Natural killer cell (primary cell): ENCODE data around the gene MED20. TPM values are rescaled to one million over a fixed set of nuclear protein-coding genes. Genes with fewer than 3 reads are reported as not detected.

Source experiments
- ATAC-seq, 3 donors: fragments of 150-1000 bp in 2 of 3; fragments of 200-7000 bp in 1 of 3; cut with Tn5 transposase; 1 replicate in 1 of 3; 2 replicates in 2 of 3; pipeline ENCODE4 v1.10.0; 2021; ENCODE audit warnings: mild to moderate bottlenecking in 2 of 3, moderate library complexity in 2 of 3
- DNase-seq, 2 donors: peaks; one replicate each; pipeline versions ENCODE4 v3.0.0 to v3.0.0-alpha.2; 2013 to 2021; ENCODE audit warnings: mixed read lengths in 1 of 2
- H3K27ac ChIP-seq: one replicate; pipeline ENCODE4 v1.5.1; 2013; ENCODE audit warnings: mild to moderate bottlenecking, low read length
- H3K27me3 ChIP-seq: one replicate; pipeline ENCODE4 v1.6.1; 2013; ENCODE audit warnings: low read length; ENCODE audit not compliant: control insufficient read depth, insufficient read depth
- H3K36me3 ChIP-seq: one replicate; pipeline ENCODE4 v1.6.1; 2013; ENCODE audit warnings: low read length; ENCODE audit not compliant: control insufficient read depth, insufficient read depth
- H3K4me1 ChIP-seq: one replicate; pipeline ENCODE4 v1.6.1; 2013; ENCODE audit warnings: low read length; ENCODE audit not compliant: control insufficient read depth, insufficient read depth
- H3K4me3 ChIP-seq: one replicate; pipeline ENCODE4 v1.5.1; 2013; ENCODE audit warnings: low read length
- H3K9me3 ChIP-seq: one replicate; pipeline ENCODE4 v1.6.1; 2013; ENCODE audit warnings: low read length; ENCODE audit not compliant: control insufficient read depth, insufficient read depth
- H3K27ac Mint-ChIP-seq, 2 donors: one replicate each; pipeline ENCODE4 v1.8.0; 2022; ENCODE audit warnings: mild to moderate bottlenecking in 2 of 2, mixed read lengths in 2 of 2, moderate library complexity in 1 of 2
- H3K27me3 Mint-ChIP-seq, 2 donors: one replicate each; pipeline ENCODE4 v1.8.0; 2022; ENCODE audit warnings: low read depth in 2 of 2, mixed read lengths in 2 of 2
- H3K36me3 Mint-ChIP-seq: one replicate; pipeline ENCODE4 v1.8.0; 2022; ENCODE audit warnings: mixed read lengths
- H3K4me1 Mint-ChIP-seq, 2 donors: one replicate each; pipeline ENCODE4 v1.8.0; 2022; ENCODE audit warnings: mixed read lengths in 2 of 2
- H3K4me3 Mint-ChIP-seq: one replicate; pipeline ENCODE4 v1.8.0; 2022; ENCODE audit warnings: mild to moderate bottlenecking, moderate library complexity, mixed read lengths
- H3K9me3 Mint-ChIP-seq, 2 donors: one replicate each; pipeline ENCODE4 v1.8.0; 2022; ENCODE audit warnings: mixed read lengths in 2 of 2
- WGBS: methylation state at CpG from one replicate; pipeline ENCODE4 v1.1.7; 2013; ENCODE audit warnings: missing lambda C conversion rate; ENCODE audit not compliant: insufficient coverage; 5-methylcytosine and 5-hydroxymethylcytosine counted together
- intact Hi-C: fragments of 100-400 bp; cut with micrococcal nuclease; formaldehyde crosslinking; loops from one replicate; pipeline ENCODE4 v1.14.2; 2022
- total RNA-seq, 4 donors: library from RNA; stranded (reverse); fragments of 120-200 nt in 1 of 4; gene quantifications; one replicate each; pipeline versions ENCODE4 v1.2.3 to v1.2.4, GENCODE V29; 2013 to 2022
- TF ChIP-seq, protein P1 (sequence below): fragments of 200-600 bp; IDR thresholded peaks from one replicate; pipeline ENCODE4 v1.8.0; 2022; ENCODE audit warnings: antibody characterized with exemption

The MED20 gene
- total RNA-seq, 3 donors from 2014 or later (not counting 1 experiment from before 2014, with no cell fraction given), result 6.4 to 15.2 (median 15.0) TPM

DNA sequence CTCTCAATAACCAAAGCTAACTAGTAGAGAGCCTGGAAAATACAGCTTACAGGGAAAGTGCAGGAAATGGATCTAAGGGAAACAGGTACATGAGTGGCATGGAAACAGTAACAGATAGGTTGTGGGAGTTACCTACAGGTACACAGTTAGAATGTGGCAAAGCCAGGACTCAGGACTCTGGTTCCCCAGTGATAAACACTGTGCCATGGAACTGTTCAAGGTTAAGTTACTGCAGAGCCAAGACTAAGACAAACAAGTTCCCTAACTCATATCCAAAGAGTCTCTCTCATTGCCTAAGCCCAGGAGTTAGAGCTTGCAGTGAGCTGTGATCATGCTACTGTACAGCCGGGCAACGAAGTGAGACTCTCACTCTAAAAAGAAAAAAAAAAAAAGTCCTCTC lies 6.6 kb downstream of the MED20 start:
- intact Hi-C loops, result no loop called here
- H3K4me3 ChIP-seq, result no peak overlapping the region
- H3K4me3 Mint-ChIP-seq, result no peak overlapping the region
- no peaks in the 10 kb centered on the region for H3K27me3 ChIP-seq
- H3K36me3 ChIP-seq, result peaks cover 29% of the 10 kb centered on the region
- TF ChIP-seq, protein P1, sequence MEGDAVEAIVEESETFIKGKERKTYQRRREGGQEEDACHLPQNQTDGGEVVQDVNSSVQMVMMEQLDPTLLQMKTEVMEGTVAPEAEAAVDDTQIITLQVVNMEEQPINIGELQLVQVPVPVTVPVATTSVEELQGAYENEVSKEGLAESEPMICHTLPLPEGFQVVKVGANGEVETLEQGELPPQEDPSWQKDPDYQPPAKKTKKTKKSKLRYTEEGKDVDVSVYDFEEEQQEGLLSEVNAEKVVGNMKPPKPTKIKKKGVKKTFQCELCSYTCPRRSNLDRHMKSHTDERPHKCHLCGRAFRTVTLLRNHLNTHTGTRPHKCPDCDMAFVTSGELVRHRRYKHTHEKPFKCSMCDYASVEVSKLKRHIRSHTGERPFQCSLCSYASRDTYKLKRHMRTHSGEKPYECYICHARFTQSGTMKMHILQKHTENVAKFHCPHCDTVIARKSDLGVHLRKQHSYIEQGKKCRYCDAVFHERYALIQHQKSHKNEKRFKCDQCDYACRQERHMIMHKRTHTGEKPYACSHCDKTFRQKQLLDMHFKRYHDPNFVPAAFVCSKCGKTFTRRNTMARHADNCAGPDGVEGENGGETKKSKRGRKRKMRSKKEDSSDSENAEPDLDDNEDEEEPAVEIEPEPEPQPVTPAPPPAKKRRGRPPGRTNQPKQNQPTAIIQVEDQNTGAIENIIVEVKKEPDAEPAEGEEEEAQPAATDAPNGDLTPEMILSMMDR, result no peak
- H3K4me1 ChIP-seq, result peaks cover 2% of the 10 kb centered on the region
- H3K27ac ChIP-seq, result no peak overlapping the region
- no peaks in the 10 kb centered on the region for H3K36me3 Mint-ChIP-seq
- H3K9me3 Mint-ChIP-seq, result no peaks in the 10 kb centered on the region
- no peak overlapping the region for H3K27ac Mint-ChIP-seq
- no peaks in the 10 kb centered on the region for H3K27me3 Mint-ChIP-seq
- peaks cover 13 to 30% of the 10 kb centered on the region in 2 donors for H3K4me1 Mint-ChIP-seq
- no peaks in the 10 kb centered on the region for H3K9me3 ChIP-seq
- 100% methylated on average over 2 of the region's 2 CpGs for whole genome bisulfite sequencing
- ATAC-seq (no peak), DNase-seq (no peak)

DNA sequence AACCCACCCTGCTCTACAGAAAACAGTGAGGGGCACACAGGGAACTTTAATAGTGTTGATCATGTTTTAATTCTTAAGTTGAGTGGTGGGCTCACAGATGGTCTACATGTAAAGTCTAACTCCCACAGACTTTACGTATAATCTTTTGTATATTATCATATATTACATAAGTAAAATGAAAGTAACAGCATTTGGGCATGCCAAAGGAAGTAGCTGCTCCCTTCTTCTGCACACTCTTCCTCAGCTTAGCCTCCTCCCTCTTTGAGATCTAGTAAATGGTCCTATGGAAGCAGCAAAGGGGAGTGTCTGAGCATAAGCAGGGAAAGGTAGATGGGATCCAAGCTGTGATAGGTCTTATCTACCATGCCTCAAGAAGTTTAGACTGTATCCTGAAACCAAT lies 11.2 kb downstream of the MED20 start:
- Mint-ChIP-seq H3K36me3 (peaks cover 27% of the 10 kb centered on the region), H3K9me3 (no peaks in the 10 kb centered on the region)

DNA sequence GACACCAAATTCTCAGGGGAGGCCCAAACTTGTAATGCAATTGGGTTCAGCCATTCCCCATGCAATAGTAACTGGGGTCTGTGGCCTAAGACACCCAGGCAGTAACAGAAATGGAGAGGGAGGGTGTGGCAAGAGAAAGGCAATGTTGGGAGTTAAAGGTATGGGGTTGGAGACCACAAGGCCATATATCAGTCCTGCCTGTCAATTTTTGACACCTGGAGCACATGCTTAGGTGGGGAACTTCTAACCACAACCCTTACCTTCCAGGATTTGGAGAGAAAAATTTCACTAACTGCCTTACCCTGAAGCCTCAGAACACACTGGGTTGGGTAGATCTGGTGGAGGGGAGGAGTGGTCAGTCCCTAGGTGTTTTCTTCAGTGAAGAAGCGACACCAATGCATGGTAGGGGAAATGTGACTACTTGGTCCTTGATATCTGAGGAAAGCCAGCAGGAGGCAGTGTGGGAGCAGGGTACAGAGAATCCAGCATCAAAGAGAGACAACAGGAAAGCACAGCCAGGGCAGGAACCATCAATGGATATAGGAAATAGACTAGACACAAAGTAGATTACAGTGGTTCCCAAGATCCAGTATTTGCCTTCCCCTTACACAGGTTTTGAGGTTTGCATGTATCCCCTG lies 18.9 kb downstream of the MED20 start:
- peaks cover 4% of the 10 kb centered on the region for H3K4me1 ChIP-seq
- TF ChIP-seq, protein P1, result peak; percentile 49
- Mint-ChIP-seq H3K27ac (peak overlapping the region; percentile 14 to 52), H3K4me1 (peaks cover 18 to 20% of the 10 kb centered on the region in 2 donors), H3K36me3 (peaks cover 17% of the 10 kb centered on the region), H3K27me3 (no peaks in the 10 kb centered on the region), H3K4me3 (no peak overlapping the region), H3K9me3 (no peaks in the 10 kb centered on the region)
- no peaks in the 10 kb centered on the region for H3K27me3 ChIP-seq
- peaks cover 15% of the 10 kb centered on the region for H3K36me3 ChIP-seq
- intact Hi-C loops, result loop anchor here (1.0 kb wide), 1 partner anchor 142 kb away; no protein-coding TSS in a partner anchor
- DNase-seq, result peak; percentile 32 to 82
- peak; percentile 54 to 78 (median 69) for ATAC-seq
- WGBS, result 77% methylated on average over 1 of the region's 1 CpG
- no peak overlapping the region for H3K27ac ChIP-seq
- H3K9me3 ChIP-seq, result no peaks in the 10 kb centered on the region
- no peak overlapping the region for H3K4me3 ChIP-seq

More for the DNA sequence above, 11.2 kb downstream of the MED20 start:
- no peaks in the 10 kb centered on the region for H3K27me3 Mint-ChIP-seq
- ATAC-seq, result peak; percentile 38 to 55 (median 53)
- no peaks in the 10 kb centered on the region for H3K27me3 ChIP-seq
- H3K4me3 Mint-ChIP-seq, result peak overlapping the region; percentile 17
- no peak for DNase-seq
- intact Hi-C loops, result no loop called here
- peaks cover 46% of the 10 kb centered on the region for H3K36me3 ChIP-seq
- H3K27ac Mint-ChIP-seq, result peak overlapping the region; percentile 76 to 79
- TF ChIP-seq, protein P1, result no peak
- no peak overlapping the region for H3K4me3 ChIP-seq
- peaks cover 6% of the 10 kb centered on the region for H3K4me1 ChIP-seq
- no peaks in the 10 kb centered on the region for H3K9me3 ChIP-seq
- peaks cover 14 to 39% of the 10 kb centered on the region in 2 donors for H3K4me1 Mint-ChIP-seq
- no CpG with 5 or more reads among the region's 1 CpG for WGBS
- H3K27ac ChIP-seq, result no peak overlapping the region

DNA sequence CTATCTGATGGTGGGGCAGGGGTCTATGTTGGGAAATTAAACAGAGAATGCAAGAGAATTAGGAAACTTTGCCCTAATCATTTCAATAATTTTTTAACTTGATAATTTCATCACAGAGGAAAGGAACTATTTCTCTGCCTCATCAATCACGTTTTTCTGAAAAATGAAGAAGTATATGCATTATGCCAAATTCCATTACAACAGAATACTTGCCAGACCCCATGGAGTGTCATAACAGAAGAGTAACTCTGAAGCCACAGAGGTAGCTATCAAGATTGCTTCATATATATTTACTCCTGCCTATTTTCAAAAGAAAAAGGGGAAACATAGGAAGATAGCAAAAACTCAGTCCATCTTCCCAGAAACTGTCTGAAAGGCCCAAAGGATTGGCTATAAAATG lies 20.1 kb downstream of the MED20 start:
- Mint-ChIP-seq H3K9me3 (no peaks in the 10 kb centered on the region), H3K36me3 (peaks cover 9% of the 10 kb centered on the region), H3K27me3 (no peaks in the 10 kb centered on the region), H3K27ac (peak overlapping the region in 1 of 2 donors; percentile 26), H3K4me1 (peaks cover 18 to 25% of the 10 kb centered on the region in 2 donors), H3K4me3 (no peak overlapping the region)
- no peak overlapping the region for H3K27ac ChIP-seq
- intact Hi-C loops, result no loop called here
- WGBS, result 100% methylated on average over 1 of the region's 1 CpG
- peaks cover 8% of the 10 kb centered on the region for H3K4me1 ChIP-seq
- TF ChIP-seq, protein P1, result no peak
- DNase-seq (no peak), ATAC-seq (no peak)
- no peaks in the 10 kb centered on the region for H3K9me3 ChIP-seq
- H3K4me3 ChIP-seq, result no peak overlapping the region
- no peaks in the 10 kb centered on the region for H3K27me3 ChIP-seq
- H3K36me3 ChIP-seq, result peaks cover 4% of the 10 kb centered on the region
